ENCODE results near the gene RNASE11. TPM values are rescaled to one million over a fixed set of nuclear protein-coding genes. Genes with fewer than 3 reads are reported as not detected.

Gene RNASE11
- total and polyA plus RNA-seq, 2 of the 4 experiments (the other 2 are of a cell fraction), result not detected

DNA sequence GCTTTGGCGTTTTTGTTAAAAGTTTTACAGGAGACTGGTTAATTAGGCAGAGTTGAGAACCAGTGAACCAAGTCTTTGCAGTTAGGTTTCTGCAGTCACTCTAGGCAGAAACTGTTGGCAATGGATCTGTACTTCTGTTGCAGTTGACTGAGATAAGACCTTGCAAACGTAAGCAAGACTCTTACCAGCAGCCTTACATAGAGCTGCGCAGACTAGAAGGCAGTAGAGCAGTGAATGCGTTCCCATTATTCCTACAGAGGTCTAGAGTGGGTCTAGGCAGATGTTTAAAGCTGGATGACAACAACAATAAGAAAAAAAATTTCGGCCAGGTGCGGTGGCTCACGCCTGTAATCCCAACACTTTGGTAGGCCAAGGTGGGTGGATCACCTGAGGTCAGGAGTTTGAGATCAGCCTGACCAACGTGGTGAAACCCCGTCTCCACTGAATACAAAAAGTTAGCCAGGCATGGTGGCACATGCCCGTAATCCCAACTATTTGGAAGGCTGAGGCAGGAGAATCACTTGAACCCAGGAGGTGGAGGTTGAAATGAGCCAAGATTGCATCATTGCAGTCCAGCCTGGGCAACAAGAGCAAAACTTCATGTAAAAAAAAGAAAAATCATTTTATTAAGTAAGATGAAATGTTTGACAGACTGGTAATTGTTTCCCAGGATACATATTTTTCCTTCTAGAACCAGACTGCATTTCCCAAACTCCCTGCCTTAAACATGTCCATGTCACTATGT is 39.2 kb downstream of the RNASE11 start:
- no peak overlapping the region for H2AK9ac ChIP-seq (replicated peaks; ENCODE audit: low read depth, low read length, poor library complexity)
- H2BK15ac ChIP-seq (ENCODE audit: low read depth, low read length), result no peak overlapping the region
- DNase-seq, result no peak
- H4K8ac ChIP-seq (ENCODE audit: low read depth in 2 of 2, low read length in 2 of 2), result no peak overlapping the region
- H3K27me3 ChIP-seq (ENCODE audit: control insufficient read depth, insufficient read depth, low read length), result no peaks in the 10 kb centered on the region; the same call in 1 of the 2 replicates
- H2BK5ac ChIP-seq (ENCODE audit: low read depth, low read length, poor library complexity, severe bottlenecking), result no peak overlapping the region
- H3K23ac ChIP-seq (ENCODE audit: low read depth, low read length), result no peak overlapping the region
- no peak overlapping the region for H3K18ac ChIP-seq (ENCODE audit: low read depth, low read length)
- H3K9ac ChIP-seq (ENCODE audit: low read depth, low read length), result no peak overlapping the region
- H2BK20ac ChIP-seq (ENCODE audit: low read depth, low read length), result no peak overlapping the region
- TF ChIP-seq POLR2A (IDR thresholded peaks at IDR 0.05; ENCODE audit: low read depth, low read length) (no peak), CTCF (conservative IDR thresholded peaks at IDR 0.05; ENCODE audit: low read depth, low read length) (no peak), RCOR1 (IDR thresholded peaks at IDR 0.05; ENCODE audit: insufficient replicate concordance, low read length) (no peak), RAD21 (IDR thresholded peaks at IDR 0.05; ENCODE audit: low read length) (no peak), ELK1 (IDR thresholded peaks at IDR 0.05; ENCODE audit: borderline replicate concordance, low read depth, low read length) (no peak), CEBPB (IDR thresholded peaks at IDR 0.05; ENCODE audit: low read depth, low read length) (no peak), USF2 (IDR thresholded peaks at IDR 0.05; ENCODE audit: low read depth, low read length) (no peak), MAZ (IDR thresholded peaks at IDR 0.05; ENCODE audit: borderline replicate concordance, low read depth, low read length) (no peak), SMC3 (IDR thresholded peaks at IDR 0.05; ENCODE audit: low read depth, low read length) (no peak), NFE2L2 (IDR thresholded peaks at IDR 0.05; ENCODE audit: low read depth, low read length) (no peak), RFX5 (IDR thresholded peaks at IDR 0.05; ENCODE audit: low read depth, low read length) (no peak)
- ATAC-seq (ENCODE audit: low read depth), result no peak
- H3K9me3 ChIP-seq (ENCODE audit: control insufficient read depth, insufficient read depth, low read length), result no peaks in the 10 kb centered on the region
- dilution Hi-C loops (cut with HindIII; ENCODE audit: low sequenced_read_pairs, unreplicated experiment) (loop anchor here (25.0 kb wide), 1 partner anchor 114 kb away; no protein-coding TSS in a partner anchor), intact Hi-C loops (cut with micrococcal nuclease) (no loop called here), in situ Hi-C loops (cut with MboI; ENCODE audit: low sequenced_read_pairs) (no loop called here)
- BruUV-seq (replicated peaks), result no TSS peak
- H4K20me1 ChIP-seq (ENCODE audit: insufficient read depth, low read length), result no peaks in the 10 kb centered on the region
- POLR2A ChIA-PET (ENCODE audit: unreplicated experiment), result interaction anchor here (0.6 kb wide), 1 partner anchor 11 kb away, joined by 3 read pairs; no protein-coding TSS in a partner anchor
- no peak overlapping the region for H2BK120ac ChIP-seq (ENCODE audit: low read depth, low read length)
- WGBS, 2 experiments (ENCODE audit: extremely low coverage in 2 of 2, insufficient read length in 1 of 2), result 86% methylated on average over 3 of the region's 10 CpGs; no CpG with 5 or more reads in 1 of the 2 experiments
- no peak overlapping the region for H3K14ac ChIP-seq (replicated peaks; ENCODE audit: low read depth, low read length)
- no peak overlapping the region for H4K91ac ChIP-seq (ENCODE audit: insufficient read depth, low read depth, low read length)
- no peak overlapping the region for H4K5ac ChIP-seq (ENCODE audit: low read depth, low read length)
- no peaks in the 10 kb centered on the region for H3K4me1 ChIP-seq (ENCODE audit: control insufficient read depth, insufficient read depth, low read length)
- no peak overlapping the region for H2AK5ac ChIP-seq (ENCODE audit: low read depth, low read length)
- H3K9me1 ChIP-seq (ENCODE audit: insufficient read depth, low read length), result no peaks in the 10 kb centered on the region
- H3K4me3 ChIP-seq (ENCODE audit: insufficient read depth, low read depth, low read length), result no peak overlapping the region
- no peaks in the 10 kb centered on the region for H3K36me3 ChIP-seq (ENCODE audit: control insufficient read depth, insufficient read depth, low read length)
- no peak overlapping the region for H3K4me2 ChIP-seq (ENCODE audit: low read depth, low read length)
- H3K79me1 ChIP-seq (ENCODE audit: low read depth in 1 of 2, low read length in 2 of 2), result no peaks in the 10 kb centered on the region
- H3K4ac ChIP-seq (ENCODE audit: low read depth, low read length), result no peak overlapping the region
- CTCF ChIA-PET, result interaction anchor here (0.6 to 0.7 kb wide), 2 partner anchors 17 to 28 kb away, joined by 3 read pairs; no protein-coding TSS in a partner anchor
- no peak overlapping the region for H3K56ac ChIP-seq (ENCODE audit: extremely low read depth, insufficient read depth, low read length)
- no peak overlapping the region for H3K27ac ChIP-seq (ENCODE audit: insufficient read depth, low read length)
- no peak overlapping the region for H2AFZ ChIP-seq (replicated peaks; ENCODE audit: low read length, poor library complexity)

Data from IMR-90 (cell line).